ENCODE measurements around the gene BARHL1. TPM values are rescaled to one million over a fixed set of nuclear protein-coding genes. Genes with fewer than 3 reads are reported as not detected.

The BARHL1 gene
- total RNA-seq, 4 donors from 2014 or later, result not detected

GRCh38 chr9:132538071-132538470, 44.3 kb upstream of the BARHL1 start:
- in situ Hi-C loops (cut with MboI; ENCODE audit: low pct_ligation_motif_present in 1 of 4, low pct_unique_long_range_greater_than_20kb in 1 of 4, low sequenced_read_pairs in 3 of 4), result no loop called here
- Histone ChIP-seq H3K4me3 (no peak overlapping the region), H3K27ac (no peak overlapping the region), H3K36me3 (no peaks in the 10 kb centered on the region), H3K27me3 (peaks cover 3% of the 10 kb centered on the region), H3K9me3 (peaks cover 0 to 3% of the 10 kb centered on the region in 2 donors), H3K4me1 (peaks cover 0 to 17% (median 4%) of the 10 kb centered on the region in 4 donors)
- intact Hi-C loops (cut with DNase I; ENCODE audit: low total_unique reads), result no loop called here
- TF ChIP-seq POLR2A (IDR thresholded peaks at IDR 0.05), result no peak
- no peak for TF ChIP-seq POLR2AphosphoS5 (IDR thresholded peaks at IDR 0.05)
- no peak for TF ChIP-seq EP300 (IDR thresholded peaks at IDR 0.05; ENCODE audit: low read depth)
- no peak for TF ChIP-seq CTCF (IDR thresholded peaks at IDR 0.05)
- DNase-seq, result peak; percentile 50
- 43 to 51% methylated on average over 6 to 8 of the region's 8 CpGs for WGBS, 2 donors (ENCODE audit: low coverage in 1 of 2)

DNA sequence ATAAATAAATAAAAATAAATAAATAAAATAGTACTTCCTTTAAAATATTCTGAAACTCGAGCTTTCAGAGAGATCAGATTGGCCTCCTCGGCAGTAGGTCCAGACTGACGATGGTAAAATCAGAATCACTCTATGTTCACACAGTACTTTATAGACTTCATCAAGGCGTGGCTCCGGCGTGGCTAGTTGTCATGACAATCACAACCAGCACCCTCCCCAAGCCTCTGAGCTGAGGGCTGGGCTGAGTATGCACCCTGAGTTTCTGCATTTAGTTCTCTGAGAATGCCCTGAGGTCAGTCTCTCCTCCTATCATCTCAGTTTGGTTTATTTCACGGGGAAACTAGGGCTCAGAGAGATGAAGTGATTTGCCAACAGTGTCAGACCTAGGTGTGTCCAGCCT, 43.3 kb upstream of the BARHL1 start:
- no peak overlapping the region for H3K27ac ChIP-seq
- peaks cover 0 to 17% (median 4%) of the 10 kb centered on the region in 4 donors for H3K4me1 ChIP-seq
- WGBS, 2 donors (ENCODE audit: low coverage in 1 of 2), result 46 to 52% methylated on average over 3 to 7 of the region's 7 CpGs
- H3K4me3 ChIP-seq, result no peak overlapping the region
- no peak for TF ChIP-seq POLR2A (IDR thresholded peaks at IDR 0.05)
- TF ChIP-seq CTCF (IDR thresholded peaks at IDR 0.05), result no peak
- TF ChIP-seq POLR2AphosphoS5 (IDR thresholded peaks at IDR 0.05), result no peak
- TF ChIP-seq EP300 (IDR thresholded peaks at IDR 0.05; ENCODE audit: low read depth), result no peak
- H3K36me3 ChIP-seq, result no peaks in the 10 kb centered on the region
- peaks cover 3% of the 10 kb centered on the region for H3K27me3 ChIP-seq
- peak; percentile 20 for DNase-seq
- H3K9me3 ChIP-seq, result peaks cover 0 to 3% of the 10 kb centered on the region in 2 donors
- in situ Hi-C loops (cut with MboI; ENCODE audit: low pct_ligation_motif_present in 1 of 4, low pct_unique_long_range_greater_than_20kb in 1 of 4, low sequenced_read_pairs in 3 of 4), result no loop called here
- intact Hi-C loops (cut with DNase I; ENCODE audit: low total_unique reads), result no loop called here

DNA sequence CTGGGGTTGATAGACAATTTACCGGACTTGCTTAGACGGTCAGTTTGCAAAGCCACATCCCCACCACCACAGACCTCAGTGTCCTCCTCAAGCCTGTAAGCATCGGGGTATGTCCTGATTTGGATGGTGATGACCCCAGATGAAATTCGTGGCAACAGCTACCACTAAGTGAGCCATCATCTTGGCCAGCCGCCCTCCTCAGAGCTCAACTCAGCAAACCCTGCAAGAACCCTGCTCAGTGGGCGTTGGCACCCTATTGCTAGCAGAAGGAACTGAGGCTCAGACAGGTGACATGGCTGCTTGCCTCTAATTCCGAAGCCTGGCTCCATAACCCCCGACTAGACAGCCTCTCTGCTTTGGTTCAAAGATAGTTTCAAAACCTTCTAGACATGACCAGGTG, 41.4 kb upstream of the BARHL1 start:
- Histone ChIP-seq H3K27me3 (peaks cover 11% of the 10 kb centered on the region), H3K36me3 (no peaks in the 10 kb centered on the region), H3K4me1 (peaks cover 0 to 20% (median 4%) of the 10 kb centered on the region in 4 donors), H3K27ac (no peak overlapping the region), H3K9me3 (no peaks in the 10 kb centered on the region), H3K4me3 (no peak overlapping the region)
- in situ Hi-C loops (cut with MboI; ENCODE audit: low pct_ligation_motif_present in 1 of 4, low pct_unique_long_range_greater_than_20kb in 1 of 4, low sequenced_read_pairs in 3 of 4), result no loop called here
- no peak for TF ChIP-seq EP300 (IDR thresholded peaks at IDR 0.05; ENCODE audit: low read depth)
- no peak for TF ChIP-seq POLR2AphosphoS5 (IDR thresholded peaks at IDR 0.05)
- TF ChIP-seq POLR2A (IDR thresholded peaks at IDR 0.05), result no peak
- no peak for TF ChIP-seq CTCF (IDR thresholded peaks at IDR 0.05)
- intact Hi-C loops (cut with DNase I; ENCODE audit: low total_unique reads), result no loop called here
- 90% methylated on average over 8 of the region's 8 CpGs; no CpG with 5 or more reads in 1 of the 2 donors for WGBS, 2 donors (ENCODE audit: low coverage in 1 of 2)
- no peak for DNase-seq

- intact Hi-C loops (cut with DNase I; ENCODE audit: low total_unique reads), result no loop called here
These were observed 40.3 kb upstream of the BARHL1 start for GRCh38 chr9:132541870-132542830.

More at GRCh38 chr9:132541870-132542830, 40.3 kb upstream of the BARHL1 start:
- peaks cover 0 to 26% (median 10%) of the 10 kb centered on the region in 4 donors for H3K4me1 ChIP-seq
- peaks cover 18% of the 10 kb centered on the region for H3K27me3 ChIP-seq
- TF ChIP-seq CTCF (IDR thresholded peaks at IDR 0.05), result no peak
- no peak for TF ChIP-seq POLR2A (IDR thresholded peaks at IDR 0.05)
- no peak for TF ChIP-seq POLR2AphosphoS5 (IDR thresholded peaks at IDR 0.05)
- TF ChIP-seq EP300 (IDR thresholded peaks at IDR 0.05; ENCODE audit: low read depth), result no peak
- DNase-seq, result no peak
- H3K27ac ChIP-seq, result no peak overlapping the region
- H3K36me3 ChIP-seq, result no peaks in the 10 kb centered on the region
- no peaks in the 10 kb centered on the region for H3K9me3 ChIP-seq
- no peak overlapping the region for H3K4me3 ChIP-seq
- in situ Hi-C loops (cut with MboI; ENCODE audit: low pct_ligation_motif_present in 1 of 4, low pct_unique_long_range_greater_than_20kb in 1 of 4, low sequenced_read_pairs in 3 of 4), result no loop called here
- WGBS, 2 donors (ENCODE audit: low coverage in 1 of 2), result 84% methylated on average over 19 of the region's 19 CpGs; no CpG with 5 or more reads in 1 of the 2 donors

Data from transverse colon (tissue), 4 donors.